Cardiac fibroblast (primary cell): ENCODE data around the gene ZBTB20.
A peak's percentile ranks its signal among the peaks of the same experiment; 100 is the strongest.

Source experiments
- DNase-seq, 2 donors: peaks; one replicate each; pipeline versions ENCODE4 v3.0.0 to v3.0.0-alpha.2; 2010; ENCODE audit warnings: low read depth in 2 of 2
- H3K4me3 ChIP-seq, 2 donors: replicated peaks in 1 of 2; 1 replicate in 1 of 2; 2 replicates in 1 of 2; pipeline ENCODE4 v1.5.1; 2011; ENCODE audit warnings: low read depth in 2 of 2, low read length in 2 of 2, mild to moderate bottlenecking in 2 of 2, moderate library complexity in 1 of 2
- TF ChIP-seq, protein P1 (sequence below): IDR thresholded peaks from one replicate; pipeline ENCODE4 v1.5.1; 2011; ENCODE audit warnings: low read depth, mild to moderate bottlenecking, low read length, inconsistent platforms

Gene ZBTB20

DNA sequence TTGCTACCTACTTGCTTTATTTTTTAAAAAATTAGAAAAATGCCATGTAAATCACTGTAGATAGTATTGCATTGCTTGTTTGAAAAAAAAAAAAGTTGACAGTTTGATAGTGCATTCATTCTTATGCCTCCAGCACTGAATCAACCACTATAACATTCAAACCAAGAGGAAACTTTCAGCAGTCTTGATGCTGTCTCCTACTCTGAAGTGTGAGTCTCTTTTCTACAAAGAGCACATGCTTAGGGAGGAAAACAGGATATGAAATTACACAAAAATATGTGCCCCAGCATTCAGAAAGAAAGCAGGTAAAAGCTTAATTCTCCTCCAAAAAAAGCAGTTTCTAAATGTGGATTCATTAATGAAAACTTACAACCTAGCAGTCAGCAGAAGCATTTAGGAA is 78.3 kb downstream of the ZBTB20 start:
- TF ChIP-seq, protein P1, sequence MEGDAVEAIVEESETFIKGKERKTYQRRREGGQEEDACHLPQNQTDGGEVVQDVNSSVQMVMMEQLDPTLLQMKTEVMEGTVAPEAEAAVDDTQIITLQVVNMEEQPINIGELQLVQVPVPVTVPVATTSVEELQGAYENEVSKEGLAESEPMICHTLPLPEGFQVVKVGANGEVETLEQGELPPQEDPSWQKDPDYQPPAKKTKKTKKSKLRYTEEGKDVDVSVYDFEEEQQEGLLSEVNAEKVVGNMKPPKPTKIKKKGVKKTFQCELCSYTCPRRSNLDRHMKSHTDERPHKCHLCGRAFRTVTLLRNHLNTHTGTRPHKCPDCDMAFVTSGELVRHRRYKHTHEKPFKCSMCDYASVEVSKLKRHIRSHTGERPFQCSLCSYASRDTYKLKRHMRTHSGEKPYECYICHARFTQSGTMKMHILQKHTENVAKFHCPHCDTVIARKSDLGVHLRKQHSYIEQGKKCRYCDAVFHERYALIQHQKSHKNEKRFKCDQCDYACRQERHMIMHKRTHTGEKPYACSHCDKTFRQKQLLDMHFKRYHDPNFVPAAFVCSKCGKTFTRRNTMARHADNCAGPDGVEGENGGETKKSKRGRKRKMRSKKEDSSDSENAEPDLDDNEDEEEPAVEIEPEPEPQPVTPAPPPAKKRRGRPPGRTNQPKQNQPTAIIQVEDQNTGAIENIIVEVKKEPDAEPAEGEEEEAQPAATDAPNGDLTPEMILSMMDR = no peak
- H3K4me3 ChIP-seq = no peak overlapping the region
- peak; percentile 7 to 33 for DNase-seq

DNA sequence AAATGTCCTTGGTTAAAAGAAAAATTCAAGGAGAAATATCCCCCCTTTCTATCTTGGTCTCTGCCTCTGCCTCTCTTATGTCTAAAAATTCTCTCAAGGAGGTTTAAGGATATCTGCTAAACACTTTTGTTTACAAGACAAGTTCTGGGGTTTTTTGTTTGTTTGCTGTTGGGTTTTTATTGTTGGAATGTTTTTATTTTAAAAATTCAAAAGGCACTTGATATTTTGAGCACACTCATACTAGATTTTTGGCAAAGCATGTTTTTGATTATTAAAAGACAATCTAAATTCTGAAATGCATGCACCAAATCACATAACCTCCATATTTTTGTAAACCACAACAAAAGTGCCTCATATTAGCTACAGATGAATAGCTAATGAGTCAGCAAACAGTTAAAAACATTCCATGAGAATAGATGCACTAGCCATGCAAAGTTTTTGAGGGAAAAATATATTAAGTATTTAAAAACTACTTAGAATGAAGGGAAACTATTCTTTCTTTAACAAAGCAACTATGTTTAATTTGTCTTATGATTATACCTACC is 84.6 kb downstream of the ZBTB20 start:
- DNase-seq = peak; percentile 26 to 75
- H3K4me3 ChIP-seq = no peak overlapping the region
- TF ChIP-seq, protein P1 = no peak

DNA sequence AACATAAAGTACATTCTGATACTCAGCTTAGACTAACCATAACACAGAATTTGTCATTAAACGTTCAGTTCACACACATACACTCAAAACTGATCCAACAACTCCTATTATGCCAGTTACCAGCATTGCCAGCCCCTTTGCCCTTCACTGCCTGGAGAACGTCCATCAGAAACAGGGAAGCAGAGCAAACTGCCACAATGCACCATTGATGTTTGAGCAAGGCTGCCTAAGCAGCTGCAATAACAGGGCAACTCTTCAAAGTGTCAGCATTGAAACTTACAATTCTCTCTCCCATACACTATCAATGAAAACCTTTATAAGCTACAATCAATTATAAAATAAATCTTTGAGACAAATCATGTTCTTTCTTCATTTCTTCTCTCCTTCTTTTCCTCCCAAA is 85.1 kb downstream of the ZBTB20 start:
- DNase-seq = no peak
- H3K4me3 ChIP-seq = no peak overlapping the region
- TF ChIP-seq, protein P1 = no peak

DNA sequence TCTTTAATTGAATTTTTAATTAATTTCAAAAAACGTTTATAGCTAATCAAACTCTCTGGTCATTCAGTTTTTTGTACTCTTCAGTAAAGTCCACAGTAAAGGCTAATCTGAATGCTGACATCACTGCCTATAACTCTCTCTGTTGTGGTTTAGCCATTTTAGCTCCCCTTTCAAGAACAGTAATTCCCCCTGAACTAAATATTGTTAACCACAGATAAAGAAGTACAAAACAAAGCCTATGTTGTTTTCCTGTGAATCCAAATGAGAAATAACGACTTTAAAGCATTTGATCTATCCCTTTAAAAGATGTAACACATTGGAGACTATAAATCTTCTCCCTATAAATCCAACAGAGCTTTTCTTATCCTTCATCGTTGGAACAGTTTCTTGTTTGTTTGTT is 94.2 kb downstream of the ZBTB20 start:
- H3K4me3 ChIP-seq = no peak overlapping the region
- TF ChIP-seq, protein P1 = no peak
- DNase-seq = no peak

GRCh38 chr3:115042351-115042750 is 104.7 kb downstream of the ZBTB20 start:
- DNase-seq = no peak
- TF ChIP-seq, protein P1 = no peak
- no peak overlapping the region for H3K4me3 ChIP-seq

GRCh38 chr3:115040673-115041286 is 106.3 kb downstream of the ZBTB20 start:
- peak; percentile 72 for DNase-seq
- no peak overlapping the region for H3K4me3 ChIP-seq
- TF ChIP-seq, protein P1 = peak; percentile 72

DNA sequence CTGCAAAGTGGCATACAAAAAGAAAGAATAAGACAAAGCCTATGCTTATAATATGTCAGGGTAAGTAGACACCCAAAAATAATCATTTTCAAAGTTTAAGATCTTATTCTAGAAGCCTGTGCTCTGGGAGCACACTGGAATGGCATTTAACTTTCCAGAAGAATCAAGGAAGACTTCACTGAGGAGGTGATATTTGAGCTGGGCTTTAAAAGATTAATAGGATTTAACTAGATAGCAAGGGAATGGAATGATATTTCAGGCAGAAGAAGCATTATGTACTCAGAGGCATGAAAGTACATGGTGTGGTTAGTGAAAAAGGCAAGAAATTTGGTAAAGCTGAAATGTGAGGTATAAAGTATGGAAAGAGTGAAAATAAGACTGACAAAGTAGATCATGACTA is 106.8 kb downstream of the ZBTB20 start:
- TF ChIP-seq, protein P1 = no peak
- no peak for DNase-seq
- no peak overlapping the region for H3K4me3 ChIP-seq
